Measurements from ENCODE around the gene SPATA2L.

SPATA2L gene, protein sequence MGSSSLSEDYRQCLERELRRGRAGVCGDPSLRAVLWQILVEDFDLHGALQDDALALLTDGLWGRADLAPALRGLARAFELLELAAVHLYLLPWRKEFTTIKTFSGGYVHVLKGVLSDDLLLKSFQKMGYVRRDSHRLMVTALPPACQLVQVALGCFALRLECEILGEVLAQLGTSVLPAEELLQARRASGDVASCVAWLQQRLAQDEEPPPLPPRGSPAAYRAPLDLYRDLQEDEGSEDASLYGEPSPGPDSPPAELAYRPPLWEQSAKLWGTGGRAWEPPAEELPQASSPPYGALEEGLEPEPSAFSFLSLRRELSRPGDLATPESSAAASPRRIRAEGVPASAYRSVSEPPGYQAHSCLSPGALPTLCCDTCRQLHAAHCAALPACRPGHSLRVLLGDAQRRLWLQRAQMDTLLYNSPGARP

DNA sequence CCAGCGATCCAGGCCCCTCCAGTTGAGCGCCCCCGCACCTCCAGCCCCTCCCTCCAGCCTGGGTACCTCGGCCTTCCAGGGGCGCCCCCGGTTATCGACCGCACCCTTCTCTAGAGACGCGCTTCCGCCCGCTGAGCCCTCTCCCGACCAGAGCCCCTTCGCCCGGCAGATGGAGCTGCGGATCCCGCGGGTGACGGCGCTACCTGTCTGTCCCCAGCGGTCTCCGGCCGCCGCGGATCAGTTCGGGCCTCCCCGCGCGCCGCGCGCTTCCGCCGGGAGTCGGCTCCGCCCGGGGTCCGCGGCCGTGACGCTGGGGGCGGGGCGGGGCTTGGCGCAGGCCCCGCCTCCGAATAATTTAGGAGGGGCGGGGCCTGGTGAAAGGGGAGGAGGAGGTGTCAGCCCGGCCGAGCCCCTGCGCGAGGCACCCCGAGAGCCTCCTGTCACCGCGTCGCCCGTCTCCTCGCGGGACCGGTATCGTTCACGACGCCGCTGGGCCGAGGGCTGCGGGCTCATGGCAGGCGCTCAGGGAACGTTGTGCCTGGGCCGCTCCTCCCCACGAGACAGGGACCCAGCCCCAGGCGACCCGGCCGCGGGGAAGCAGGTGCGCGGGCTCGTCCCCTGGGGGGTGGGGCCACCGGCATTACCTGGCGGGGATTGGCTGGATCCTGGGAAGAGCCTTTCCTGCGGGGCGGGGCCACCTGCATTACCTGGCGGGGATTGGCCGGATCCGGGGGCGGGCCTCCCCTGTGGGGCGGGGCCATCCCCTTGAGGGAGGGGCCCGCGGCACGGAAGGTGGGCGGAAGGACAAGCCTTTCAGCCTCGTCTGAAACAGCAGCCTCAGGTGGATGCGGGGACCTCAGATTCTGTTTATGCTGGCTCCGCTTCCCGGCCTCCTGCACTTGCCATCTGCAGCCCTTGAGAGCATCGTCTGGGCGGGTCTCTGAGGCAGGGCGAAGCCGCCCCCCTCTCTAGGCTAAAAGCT, at the start of gene SPATA2L:
Gene SPATA2L, minus strand, starts transcription at position 281 of the 982 bp plus-strand sequence. CDS start 473 bp downstream, outside the sequence.
- Mint-ChIP-seq H3K4me1 (peaks cover 15 to 35% of the 10 kb centered on the region in 2 donors), H3K27ac (peak within 1 kb of the TSS; percentile 92), H3K36me3 (peaks cover 6 to 8% of the 10 kb centered on the region in 2 donors), H3K27me3 (no peaks in the 10 kb centered on the region), H3K4me3 (peak within 1 kb of the TSS; percentile 86 to 88), H3K9me3 (no peaks in the 10 kb centered on the region)
- ATAC-seq (replicated peaks) (peak; percentile 69 to 77), DNase-seq (peak; percentile 94)

DNA sequence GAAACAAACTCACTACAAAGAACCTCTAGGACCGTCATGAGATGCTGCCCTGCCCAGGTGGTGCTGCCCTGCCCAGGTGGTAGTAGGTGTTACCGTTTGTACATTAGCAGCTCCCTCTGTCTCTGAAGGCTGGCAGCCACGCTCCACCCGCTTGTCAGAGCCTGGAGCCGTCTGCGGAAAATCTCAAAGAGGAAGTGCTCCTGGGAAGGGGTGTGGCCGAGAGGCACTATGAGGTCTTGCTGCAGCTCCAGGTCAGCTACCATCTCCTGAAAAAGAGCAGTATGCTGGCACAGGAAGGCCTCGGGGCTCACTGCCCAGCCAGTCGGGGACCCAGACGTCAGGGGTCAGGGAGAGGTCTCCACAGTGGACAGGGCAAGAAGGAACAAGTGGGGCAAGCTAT, 48.1 kb upstream of the SPATA2L start:
- Mint-ChIP-seq H3K36me3 (peaks cover 37 to 62% of the 10 kb centered on the region in 2 donors), H3K9me3 (no peaks in the 10 kb centered on the region), H3K4me3 (peak overlapping the region; percentile 23 to 49), H3K27me3 (no peaks in the 10 kb centered on the region), H3K27ac (peak overlapping the region; percentile 63), H3K4me1 (peaks cover 14 to 16% of the 10 kb centered on the region in 2 donors)
- DNase-seq (peak; percentile 24), ATAC-seq (replicated peaks) (peak; percentile 75 to 91)

DNA sequence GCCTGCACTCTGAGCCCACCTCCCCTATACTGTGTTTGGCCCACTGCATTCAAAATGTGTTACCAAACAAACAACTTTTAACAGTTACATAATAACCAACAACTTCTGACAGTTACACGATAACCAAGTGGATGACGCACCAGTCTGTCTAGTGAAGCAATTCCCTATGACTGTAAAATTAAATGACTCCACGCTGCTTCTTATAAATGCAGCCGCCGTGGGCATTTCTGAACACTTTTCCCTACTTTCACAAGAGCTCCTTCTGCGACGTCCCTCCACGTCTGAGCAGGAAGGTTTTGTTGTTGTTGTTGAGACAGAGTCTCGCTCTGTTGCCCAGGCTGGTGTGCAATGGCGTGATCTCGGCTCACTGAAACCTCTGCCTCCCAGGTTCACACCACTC, 47.4 kb upstream of the SPATA2L start:
- H3K4me3 Mint-ChIP-seq: no peak overlapping the region
- H3K27ac Mint-ChIP-seq: no peak overlapping the region
- DNase-seq (no peak), ATAC-seq (replicated peaks) (no peak)
- H3K9me3 Mint-ChIP-seq: no peaks in the 10 kb centered on the region
- peaks cover 39 to 65% of the 10 kb centered on the region in 2 donors for H3K36me3 Mint-ChIP-seq
- H3K27me3 Mint-ChIP-seq: no peaks in the 10 kb centered on the region
- peaks cover 12 to 15% of the 10 kb centered on the region in 2 donors for H3K4me1 Mint-ChIP-seq

DNA sequence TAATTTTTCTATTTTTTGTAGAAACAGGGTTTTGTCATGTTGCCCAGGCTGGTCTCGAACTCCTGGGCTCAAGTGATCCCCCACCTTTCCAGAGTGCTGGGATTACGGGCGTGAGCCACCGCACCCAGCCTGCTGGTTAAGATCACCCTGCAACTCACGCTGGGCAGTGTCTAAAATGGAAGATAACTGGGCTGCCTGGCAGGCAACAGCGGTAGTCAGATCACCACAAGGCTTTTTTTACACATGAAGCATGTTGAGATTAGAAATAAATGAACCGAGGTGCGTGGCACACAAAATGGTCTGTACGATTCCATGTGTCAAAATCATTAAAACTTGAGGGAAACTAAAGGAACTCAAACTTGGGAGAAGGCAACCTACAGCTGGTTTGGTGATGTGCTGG, 46.6 kb upstream of the SPATA2L start:
- no peak for ATAC-seq (replicated peaks)
- Mint-ChIP-seq H3K4me1 (peaks cover 10% of the 10 kb centered on the region in 2 donors), H3K27me3 (no peaks in the 10 kb centered on the region), H3K4me3 (no peak overlapping the region), H3K9me3 (no peaks in the 10 kb centered on the region), H3K27ac (no peak overlapping the region), H3K36me3 (peaks cover 35 to 61% of the 10 kb centered on the region in 2 donors)
- no peak for DNase-seq

DNA sequence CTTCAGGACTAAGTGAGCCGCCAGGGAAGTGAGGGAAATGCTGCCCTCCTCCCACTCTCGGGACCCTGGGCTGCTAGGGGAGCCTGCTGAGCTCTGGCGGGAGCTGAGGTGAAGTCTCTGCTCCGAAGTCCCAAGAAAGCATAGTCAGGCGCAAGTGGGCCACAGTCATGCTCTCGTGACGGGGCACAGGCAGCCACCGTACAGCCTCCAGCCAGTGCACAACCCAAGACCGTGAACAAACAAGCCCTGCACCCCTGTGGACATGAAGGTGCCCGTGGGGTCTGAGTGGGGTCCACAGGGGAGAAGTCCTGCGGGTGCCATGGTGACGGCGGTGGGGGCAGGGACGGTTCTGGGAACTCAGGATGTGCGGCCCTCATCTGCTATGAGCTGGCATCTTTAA, 44.5 kb upstream of the SPATA2L start:
- Mint-ChIP-seq H3K4me1 (peaks cover 13 to 16% of the 10 kb centered on the region in 2 donors), H3K36me3 (peaks cover 34 to 61% of the 10 kb centered on the region in 2 donors), H3K9me3 (no peaks in the 10 kb centered on the region), H3K4me3 (no peak overlapping the region), H3K27ac (no peak overlapping the region), H3K27me3 (no peaks in the 10 kb centered on the region)
- ATAC-seq (replicated peaks) (no peak), DNase-seq (no peak)

DNA sequence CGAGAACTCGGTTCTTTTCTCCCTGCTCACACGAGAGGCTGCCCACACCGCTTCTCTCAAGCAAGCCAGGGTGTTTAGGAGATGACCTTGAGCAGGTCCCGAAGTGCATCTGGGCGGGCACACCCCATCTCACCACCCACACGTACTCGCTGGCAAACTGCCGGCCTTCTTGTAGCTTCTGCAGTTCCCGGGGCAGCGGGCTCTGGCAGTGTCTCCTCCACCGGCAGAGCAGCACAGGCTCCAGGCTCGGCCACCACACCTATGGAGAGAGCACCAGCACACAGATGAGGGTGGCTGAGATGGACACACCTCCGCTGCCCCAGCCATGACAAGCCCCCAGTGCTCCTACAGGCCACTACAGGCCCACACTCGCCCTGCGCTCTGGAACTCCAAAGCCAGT, 43.3 kb upstream of the SPATA2L start:
- no peak for ATAC-seq (replicated peaks)
- Mint-ChIP-seq H3K4me1 (peaks cover 11 to 13% of the 10 kb centered on the region in 2 donors), H3K27me3 (no peaks in the 10 kb centered on the region), H3K27ac (peak overlapping the region; percentile 25), H3K9me3 (no peaks in the 10 kb centered on the region), H3K36me3 (peaks cover 33 to 55% of the 10 kb centered on the region in 2 donors), H3K4me3 (no peak overlapping the region)
- no peak for DNase-seq

DNA sequence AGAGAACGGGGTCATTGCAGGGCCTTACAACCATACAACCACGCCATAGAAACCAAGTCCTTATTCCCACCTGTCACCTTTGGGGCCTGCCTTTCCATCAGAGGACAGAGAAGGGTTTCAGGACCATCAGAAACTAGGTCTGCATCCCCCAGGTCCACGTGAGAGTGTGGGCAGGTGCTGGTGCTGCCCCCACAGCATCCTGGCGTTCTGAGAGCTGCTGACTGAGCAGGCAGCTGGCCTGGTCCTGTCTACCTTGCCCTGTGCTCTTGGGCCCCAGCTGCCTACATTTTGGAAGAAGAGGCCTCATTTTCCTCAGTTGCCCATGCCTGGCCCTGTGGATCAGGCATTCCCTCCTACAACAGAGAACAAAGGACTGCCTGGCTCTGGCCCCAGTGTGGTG, 41.4 kb upstream of the SPATA2L start:
- peaks cover 7 to 8% of the 10 kb centered on the region in 2 donors for H3K4me1 Mint-ChIP-seq
- DNase-seq (no peak), ATAC-seq (replicated peaks) (no peak)
- H3K36me3 Mint-ChIP-seq: peaks cover 38 to 54% of the 10 kb centered on the region in 2 donors
- no peak overlapping the region for H3K4me3 Mint-ChIP-seq
- no peaks in the 10 kb centered on the region for H3K9me3 Mint-ChIP-seq
- no peaks in the 10 kb centered on the region for H3K27me3 Mint-ChIP-seq
- H3K27ac Mint-ChIP-seq: peak overlapping the region; percentile 65

DNA sequence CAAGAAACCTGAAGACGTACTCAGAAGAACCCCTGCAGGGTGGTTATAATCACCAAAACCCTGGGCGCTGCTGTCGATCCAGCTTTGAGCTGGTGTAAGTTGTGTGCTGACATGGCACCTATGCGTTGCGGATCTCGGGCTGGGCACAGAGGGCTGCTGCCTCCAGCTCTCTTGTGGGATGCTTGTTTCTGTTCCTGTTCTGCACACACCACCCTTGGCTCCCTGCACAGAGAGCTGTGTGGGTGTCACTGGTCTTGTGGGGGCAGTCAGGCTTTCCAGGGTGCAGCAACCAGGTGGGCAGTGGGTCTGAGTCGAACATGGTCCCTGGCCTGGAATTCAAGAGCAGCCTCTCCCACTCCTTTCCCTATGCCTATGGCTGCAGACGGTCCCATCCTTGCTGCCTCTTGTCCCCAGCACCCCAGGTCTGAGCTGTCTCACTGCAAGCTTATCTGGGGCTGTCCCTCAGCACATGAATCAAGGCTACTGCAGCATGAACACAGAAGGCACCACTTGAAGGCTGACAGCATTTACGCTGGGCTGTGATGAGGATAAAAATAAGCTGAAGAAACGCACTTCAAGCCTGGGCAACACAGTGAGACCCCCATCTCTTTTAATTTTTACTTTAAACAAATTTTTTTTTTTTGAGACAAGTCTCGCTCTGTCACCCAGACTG, 40.0 kb upstream of the SPATA2L start:
- peaks cover 7 to 8% of the 10 kb centered on the region in 2 donors for H3K4me1 Mint-ChIP-seq
- ATAC-seq (replicated peaks): peak; percentile 69 to 72
- no peaks in the 10 kb centered on the region for H3K9me3 Mint-ChIP-seq
- H3K4me3 Mint-ChIP-seq: no peak overlapping the region
- peak overlapping the region; percentile 81 for H3K27ac Mint-ChIP-seq
- H3K27me3 Mint-ChIP-seq: no peaks in the 10 kb centered on the region
- no peak for DNase-seq
- H3K36me3 Mint-ChIP-seq: peaks cover 43 to 60% of the 10 kb centered on the region in 2 donors

DNA sequence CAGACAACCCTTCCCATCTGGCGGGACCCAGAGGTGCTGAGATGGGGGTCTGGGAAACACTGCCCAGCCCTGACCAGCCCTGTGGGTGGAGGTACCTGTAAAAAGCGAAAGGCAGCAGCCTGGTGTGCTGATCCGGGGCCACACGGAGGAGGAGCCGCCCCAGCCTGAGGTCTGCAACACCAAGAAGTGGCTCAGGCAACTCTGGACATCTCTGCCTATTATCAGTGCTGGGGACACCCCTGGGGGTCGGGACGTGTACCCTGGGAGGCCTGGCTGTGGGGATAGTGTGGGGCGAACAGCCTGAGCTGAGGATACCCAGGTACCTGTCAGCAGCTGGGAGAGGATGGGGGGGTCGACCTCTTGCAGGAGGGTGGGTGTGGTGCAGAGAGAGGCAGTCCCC, 37.9 kb upstream of the SPATA2L start:
- peaks cover 48 to 58% of the 10 kb centered on the region in 2 donors for H3K36me3 Mint-ChIP-seq
- H3K9me3 Mint-ChIP-seq: no peaks in the 10 kb centered on the region
- H3K4me1 Mint-ChIP-seq: peaks cover 7 to 8% of the 10 kb centered on the region in 2 donors

DNA sequence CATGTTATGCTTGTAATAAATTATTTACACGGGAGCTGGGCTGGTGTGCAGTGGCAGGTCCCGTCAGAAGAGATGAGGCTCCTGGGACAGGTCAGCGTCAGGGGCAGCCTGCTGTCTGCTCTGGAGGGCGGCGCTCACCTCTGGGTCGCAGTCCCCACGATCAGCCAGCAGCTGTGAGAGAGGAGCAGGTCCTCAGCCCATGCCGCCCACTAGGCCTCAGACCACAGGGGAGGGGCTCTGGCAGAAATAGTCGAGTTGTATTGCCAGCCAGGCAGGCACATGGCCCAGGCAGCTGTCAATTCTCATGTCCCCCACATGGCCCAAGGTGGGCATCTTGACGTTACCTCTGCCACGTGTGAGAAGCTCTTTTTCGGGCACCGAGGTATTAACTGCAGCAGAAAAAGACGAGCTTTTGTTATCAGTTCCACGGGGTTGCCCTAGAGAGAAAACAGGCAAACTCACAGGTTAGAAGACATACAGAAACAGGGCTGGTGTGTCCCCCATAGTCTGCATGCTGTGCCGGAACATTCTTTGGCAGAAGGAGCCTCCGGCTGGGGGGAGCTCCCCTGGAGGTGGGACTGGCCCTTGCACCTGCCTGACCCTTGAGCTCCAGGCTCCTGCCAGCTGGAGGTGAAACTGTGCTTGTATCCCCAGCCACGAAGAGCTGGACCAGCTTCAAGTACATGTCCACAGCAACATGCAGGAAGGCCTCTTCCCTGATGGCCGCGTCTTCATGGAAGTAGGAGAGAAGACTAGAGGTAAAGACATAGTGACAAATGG, 37.2 kb upstream of the SPATA2L start:
- Mint-ChIP-seq H3K9me3 (no peaks in the 10 kb centered on the region), H3K27ac (peak overlapping the region; percentile 65), H3K4me3 (no peak overlapping the region), H3K36me3 (peaks cover 47 to 59% of the 10 kb centered on the region in 2 donors), H3K27me3 (no peaks in the 10 kb centered on the region), H3K4me1 (peaks cover 8% of the 10 kb centered on the region in 2 donors)
- ATAC-seq (replicated peaks) (no peak), DNase-seq (no peak)

More for the DNA sequence above, 37.9 kb upstream of the SPATA2L start:
- Mint-ChIP-seq H3K4me3 (no peak overlapping the region), H3K27ac (no peak overlapping the region), H3K27me3 (no peaks in the 10 kb centered on the region)
- ATAC-seq (replicated peaks): no peak
- no peak for DNase-seq

DNA sequence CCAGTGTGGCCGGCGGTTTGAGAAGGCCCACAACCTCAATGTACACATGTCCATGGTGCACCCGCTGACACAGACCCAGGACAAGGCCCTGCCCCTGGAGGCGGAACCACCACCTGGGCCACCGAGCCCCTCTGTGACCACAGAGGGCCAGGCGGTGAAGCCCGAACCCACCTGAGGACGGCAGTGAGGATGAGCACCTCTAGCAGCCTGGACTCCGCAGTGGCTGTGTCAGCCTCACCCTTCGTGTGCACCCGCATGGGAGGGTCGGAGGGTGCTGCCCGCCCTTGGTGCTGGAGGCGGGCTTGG, 36.5 kb upstream of the SPATA2L start:
- no peak for ATAC-seq (replicated peaks)
- peak overlapping the region; percentile 68 for H3K27ac Mint-ChIP-seq
- H3K36me3 Mint-ChIP-seq: peaks cover 53 to 61% of the 10 kb centered on the region in 2 donors

DNA sequence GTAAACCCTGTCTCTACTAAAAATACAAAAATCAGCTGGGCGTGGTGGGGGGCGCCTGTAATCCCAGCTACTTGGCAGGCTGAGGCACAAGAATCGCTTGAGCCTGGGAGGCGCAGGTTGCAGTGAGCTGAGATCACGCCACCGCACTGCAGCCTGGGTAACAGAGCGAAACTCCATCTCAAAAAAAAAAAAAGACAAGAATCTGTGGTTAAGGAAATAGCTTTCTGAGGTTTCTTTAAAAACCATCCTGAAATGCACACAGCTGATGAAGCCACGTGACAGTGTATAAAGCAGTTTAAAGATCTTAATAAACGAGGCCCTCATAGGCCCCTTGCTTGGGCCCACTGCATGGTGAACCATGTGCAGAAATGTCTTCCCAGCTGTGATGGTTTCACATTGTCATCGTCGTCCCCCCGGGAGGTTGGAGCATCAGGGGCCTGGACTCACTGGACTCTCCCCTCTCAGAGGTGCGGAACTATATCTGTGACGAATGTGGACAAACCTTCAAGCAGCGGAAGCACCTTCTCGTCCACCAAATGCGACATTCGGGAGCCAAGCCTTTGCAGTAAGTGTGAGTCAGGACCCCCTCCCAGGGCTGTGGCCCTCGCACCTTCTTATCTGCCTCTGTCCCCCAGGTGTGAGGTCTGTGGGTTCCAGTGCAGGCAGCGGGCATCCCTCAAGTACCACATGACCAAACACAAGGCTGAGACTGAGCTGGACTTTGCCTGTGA, 36.0 kb upstream of the SPATA2L start:
- ATAC-seq (replicated peaks) (no peak), DNase-seq (no peak)
- Mint-ChIP-seq H3K36me3 (peaks cover 55 to 61% of the 10 kb centered on the region in 2 donors), H3K4me3 (no peak overlapping the region), H3K4me1 (peaks cover 14 to 15% of the 10 kb centered on the region in 2 donors), H3K27me3 (no peaks in the 10 kb centered on the region), H3K27ac (peak overlapping the region; percentile 68), H3K9me3 (no peaks in the 10 kb centered on the region)

More for the DNA sequence above, 36.5 kb upstream of the SPATA2L start:
- Mint-ChIP-seq H3K4me1 (peaks cover 9% of the 10 kb centered on the region in 2 donors), H3K27me3 (no peaks in the 10 kb centered on the region), H3K9me3 (no peaks in the 10 kb centered on the region), H3K4me3 (no peak overlapping the region)
- DNase-seq: no peak

DNA sequence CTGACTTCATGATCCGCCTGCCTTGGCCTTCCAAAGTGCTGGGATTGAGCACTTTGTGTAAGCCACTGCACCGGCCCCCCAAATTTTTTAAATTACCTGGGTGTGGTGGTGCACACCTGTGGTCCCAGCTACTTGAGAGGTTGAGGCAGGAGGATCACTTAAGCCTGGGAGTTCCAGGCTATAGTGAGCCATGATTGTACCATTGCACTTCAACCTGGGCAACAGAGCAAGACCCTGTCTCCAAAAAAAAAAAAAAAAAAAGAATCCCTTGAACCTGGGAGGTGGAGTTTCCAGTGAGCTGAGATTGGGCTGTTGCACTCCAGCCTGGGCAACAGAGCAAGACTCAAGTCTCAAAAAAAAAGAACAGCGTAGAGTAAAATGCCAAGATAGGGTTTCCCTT, 35.0 kb upstream of the SPATA2L start:
- peaks cover 18 to 21% of the 10 kb centered on the region in 2 donors for H3K4me1 Mint-ChIP-seq
- H3K4me3 Mint-ChIP-seq: no peak overlapping the region
- ATAC-seq (replicated peaks) (no peak), DNase-seq (no peak)
- no peaks in the 10 kb centered on the region for H3K27me3 Mint-ChIP-seq
- no peaks in the 10 kb centered on the region for H3K9me3 Mint-ChIP-seq
- peak overlapping the region; percentile 47 for H3K27ac Mint-ChIP-seq
- H3K36me3 Mint-ChIP-seq: peaks cover 57 to 67% of the 10 kb centered on the region in 2 donors

Measured in stimulated activated naive B cell treated with anti-CD40 and anti-IgM and Interleukin-4, amounts not matched to agents 10 μg/mL and 1 μg/mL and 100 μg/mL, for 72 hours (primary cell).